ACHN (cell line): ENCODE measurements around the gene COPS9.

ENCODE experiments used
- DNase-seq: peaks from one replicate; pipeline ENCODE4 v3.0.0-alpha.2; 2015
- in situ Hi-C: cut with HindIII; loops from 2 replicates; pipeline ENCODE4 v1.10.0; 2017; ENCODE audit warnings: low sequenced_read_pairs, low pct_ligation_motif_present, low pct_unique_long_range_greater_than_20kb

The COPS9 gene

GRCh38 chr2:240136013-240136670 is at the start of gene COPS9:
TSS of gene COPS9 (minus strand) at chr2:240136305. CDS start at chr2:240136284, 21 bp downstream.
- in situ Hi-C loops, result no loop called here
- DNase-seq, result peak; percentile 88

- in situ Hi-C loops, result no loop called here
- no peak for DNase-seq
These were observed 48.6 kb upstream of the COPS9 start for GRCh38 chr2:240184656-240185055.

- in situ Hi-C loops, result no loop called here
These were observed 47.9 kb upstream of the COPS9 start for GRCh38 chr2:240183875-240184590.

GRCh38 chr2:240183006-240183874 is 47.1 kb upstream of the COPS9 start:
- DNase-seq, result no peak
- in situ Hi-C loops, result no loop called here

More at GRCh38 chr2:240183875-240184590, 47.9 kb upstream of the COPS9 start:
- no peak for DNase-seq

DNA sequence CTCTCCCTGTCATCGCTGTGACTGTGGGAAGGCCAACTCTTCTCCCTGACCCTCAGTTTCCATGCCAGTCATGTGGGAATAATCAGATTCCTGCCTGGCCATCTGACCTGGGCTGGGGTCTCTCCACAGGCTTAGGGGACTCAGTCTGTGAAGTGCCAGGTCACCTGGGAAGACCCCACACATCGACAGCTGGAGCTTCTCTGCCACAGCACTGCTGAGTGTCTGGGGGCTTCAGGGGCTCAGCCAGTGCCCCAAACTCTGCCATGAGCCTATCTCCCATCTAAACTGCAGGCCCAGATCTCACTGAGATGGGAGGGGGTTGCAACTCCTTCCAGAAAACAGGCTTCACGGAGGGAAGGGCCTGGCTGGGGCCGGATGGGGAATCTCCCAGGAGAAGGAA is 46.4 kb upstream of the COPS9 start:
- in situ Hi-C loops, result no loop called here
- no peak for DNase-seq

- no peak for DNase-seq
- in situ Hi-C loops, result no loop called here
These were observed 45.9 kb upstream of the COPS9 start for GRCh38 chr2:240182001-240182400.

- in situ Hi-C loops, result no loop called here
- no peak for DNase-seq
These were observed 44.0 kb upstream of the COPS9 start for GRCh38 chr2:240179941-240180666.

GRCh38 chr2:240179186-240179815 is 43.2 kb upstream of the COPS9 start:
- DNase-seq, result no peak

DNA sequence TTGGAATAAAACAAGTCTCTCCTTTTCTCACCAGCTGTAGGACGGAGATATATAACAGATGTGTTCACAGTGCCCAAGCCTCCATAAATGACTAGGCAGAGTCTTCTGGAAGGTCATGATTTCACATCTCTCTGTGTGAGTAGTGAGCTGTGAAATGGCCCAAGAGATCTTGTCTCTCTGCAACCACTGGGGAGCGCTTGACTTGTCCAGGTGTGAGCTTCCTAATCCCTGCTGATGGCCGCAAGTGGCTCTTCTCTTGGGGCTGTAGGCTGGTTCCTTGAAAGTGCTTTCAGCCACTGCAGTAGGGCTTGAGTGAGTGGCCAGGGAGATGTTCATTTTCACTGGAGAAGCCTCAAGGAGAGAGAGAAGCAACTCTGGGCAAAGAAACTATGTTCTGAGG is 42.5 kb upstream of the COPS9 start:
- in situ Hi-C loops, result no loop called here
- no peak for DNase-seq

More at GRCh38 chr2:240179186-240179815, 43.2 kb upstream of the COPS9 start:
- in situ Hi-C loops, result no loop called here

- no peak for DNase-seq
- in situ Hi-C loops, result no loop called here
These were observed 38.4 kb upstream of the COPS9 start for GRCh38 chr2:240174496-240174895.

DNA sequence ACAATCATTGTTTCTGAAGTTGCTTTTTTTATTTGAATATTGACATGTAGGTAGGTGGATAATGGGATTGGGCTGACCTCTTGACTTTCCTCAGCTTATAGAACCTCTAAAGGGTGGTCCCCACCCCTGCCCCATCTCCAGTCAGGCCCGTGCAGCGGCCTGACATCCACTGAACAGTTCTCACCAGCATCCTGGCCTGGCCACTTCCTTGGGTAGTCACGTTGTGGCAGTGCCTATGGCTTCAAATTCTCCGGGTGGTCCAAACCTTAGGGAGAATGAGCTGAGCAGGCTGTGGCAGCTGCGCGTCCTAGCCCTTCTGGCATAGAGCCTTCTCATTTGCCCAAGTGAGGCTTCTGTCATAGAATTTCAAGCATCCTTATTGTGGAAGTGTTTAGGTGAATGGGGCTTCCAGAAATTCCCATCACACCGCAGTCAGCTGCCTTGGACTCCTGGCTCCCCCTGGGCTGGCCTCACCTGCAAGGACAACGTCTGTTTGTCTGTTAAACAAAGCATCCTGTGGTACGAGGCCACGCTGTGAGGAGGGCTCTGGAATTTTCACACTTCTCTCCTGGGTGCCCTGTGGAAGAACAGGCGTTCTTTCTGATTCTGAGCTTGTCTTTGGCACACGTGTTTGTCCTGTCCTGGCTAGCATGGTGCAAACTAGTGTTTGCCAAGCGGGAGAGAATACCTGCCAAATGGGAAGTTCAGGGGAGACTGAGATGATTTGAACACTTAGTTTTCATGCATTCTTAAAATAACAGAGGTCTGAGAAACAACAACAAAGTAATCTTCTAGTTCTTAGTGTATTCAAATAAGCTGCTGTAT is 36.2 kb upstream of the COPS9 start:
- in situ Hi-C loops, result no loop called here
- no peak for DNase-seq

- in situ Hi-C loops, result no loop called here
- DNase-seq, result no peak
These were observed 34.8 kb upstream of the COPS9 start for GRCh38 chr2:240170883-240171282.

DNA sequence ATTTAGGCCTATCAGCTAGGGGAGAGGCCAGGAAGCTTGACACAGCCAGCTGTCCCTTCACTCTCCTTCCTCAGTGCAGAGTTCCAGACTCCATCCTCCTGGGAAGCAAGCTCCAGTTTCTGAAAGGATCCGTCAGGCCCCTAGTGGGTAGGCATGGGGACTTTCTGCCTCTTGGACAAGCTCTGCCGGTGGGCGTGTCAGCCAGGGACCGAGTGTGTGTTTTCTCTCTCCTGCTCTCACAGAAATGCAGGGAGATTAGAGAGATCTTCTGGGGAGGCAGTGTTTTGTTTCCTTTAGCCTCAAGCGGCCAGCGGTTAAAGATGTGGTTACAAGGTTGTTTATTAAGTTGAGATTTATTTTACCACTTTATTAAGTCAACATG is 34.2 kb upstream of the COPS9 start:
- DNase-seq, result no peak
- in situ Hi-C loops, result no loop called here

- in situ Hi-C loops, result no loop called here
- DNase-seq, result no peak
These were observed 33.6 kb upstream of the COPS9 start for GRCh38 chr2:240169486-240170353.

DNA sequence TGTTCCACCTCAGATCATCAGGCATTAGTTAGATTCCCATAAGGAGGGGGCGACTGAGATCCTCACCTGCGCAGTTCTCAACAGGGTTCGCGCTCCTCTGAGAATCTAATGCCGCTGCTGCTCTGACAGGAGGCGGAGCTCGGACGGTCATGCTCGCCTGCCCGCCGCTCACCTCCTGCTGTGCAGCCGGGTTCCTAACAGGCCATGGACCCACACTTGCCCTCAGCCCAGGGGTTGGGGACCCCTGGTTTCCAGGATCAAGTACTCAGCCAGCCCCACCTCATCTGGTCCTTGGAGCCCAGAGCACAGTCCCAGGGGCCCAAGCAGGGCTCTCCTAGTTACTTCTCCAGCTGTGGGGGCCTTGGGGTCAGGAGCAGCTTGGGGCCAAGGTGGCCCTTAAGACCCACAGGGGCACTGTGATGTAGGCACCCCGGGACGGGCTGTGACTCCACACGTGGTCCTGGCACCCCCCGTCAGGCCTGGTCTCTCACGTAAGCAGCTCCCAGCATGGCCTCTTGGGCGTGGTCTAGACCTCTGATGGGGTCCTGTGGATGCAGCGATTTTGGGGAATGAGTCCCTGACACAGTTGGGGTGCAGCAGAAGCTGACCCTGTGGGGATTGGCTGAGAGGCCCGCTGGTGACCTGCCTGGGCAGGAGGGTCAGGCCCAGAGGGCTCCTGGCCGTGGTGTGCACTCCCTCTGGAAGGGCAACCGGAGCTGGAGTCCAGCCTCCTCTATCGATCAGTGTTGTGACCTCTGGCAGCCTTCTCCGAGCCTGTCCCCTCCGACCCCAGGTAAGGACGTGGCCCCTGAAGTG is 32.6 kb upstream of the COPS9 start:
- in situ Hi-C loops, result no loop called here
- DNase-seq, result no peak

DNA sequence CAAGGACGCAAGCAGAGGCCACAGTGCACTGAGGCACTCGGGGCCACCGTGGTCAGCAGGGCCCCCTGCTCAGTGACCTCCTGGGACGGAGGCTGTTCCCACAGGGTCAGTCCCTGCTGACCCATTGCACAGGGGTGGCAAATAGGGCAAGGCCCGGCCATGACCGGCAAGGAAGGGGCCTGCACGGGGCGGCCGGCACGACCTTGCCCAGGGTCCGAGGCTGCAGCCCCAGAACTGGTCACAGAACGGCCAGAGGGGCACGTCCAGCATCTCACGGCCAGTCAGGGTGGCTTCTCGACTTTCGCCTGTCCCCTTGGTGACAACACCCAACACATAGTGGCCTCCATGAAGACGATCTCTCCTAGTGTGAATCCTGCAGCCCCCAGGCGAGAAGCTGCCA is 31.9 kb upstream of the COPS9 start:
- DNase-seq, result no peak
- in situ Hi-C loops, result no loop called here
